Activated gamma-delta T cell (primary cell): ENCODE results near the gene CNIH2.

ENCODE experiments used
- DNase-seq: peaks from one replicate; lab custom pipeline; 2025; lab: John Stamatoyannopoulos, UW

CNIH2 gene

GRCh38 chr11:66329165-66329673, 51.2 kb downstream of the CNIH2 start:
- no peak for DNase-seq

- DNase-seq, result no peak
Observed at GRCh38 chr11:66330931-66331330, 53.0 kb downstream of the CNIH2 start.

- DNase-seq, result no peak
Observed at GRCh38 chr11:66331542-66332370, 53.8 kb downstream of the CNIH2 start.

- DNase-seq, result no peak
Observed at GRCh38 chr11:66332371-66333219, 54.6 kb downstream of the CNIH2 start.

- DNase-seq, result no peak
Observed at GRCh38 chr11:66333220-66333877, 55.4 kb downstream of the CNIH2 start.
